Choroid plexus epithelial cell (primary cell): ENCODE results near the gene BCAS2.

Experiments
- DNase-seq: peaks from one replicate; pipeline ENCODE4 v3.0.0-alpha.2; 2010; ENCODE audit warnings: low read depth
- H3K4me3 ChIP-seq: 2 replicates; pipeline ENCODE4 v1.5.1; 2011; ENCODE audit warnings: low read depth, mild to moderate bottlenecking, control low read depth, low read length, moderate library complexity
- CTCF ChIP-seq: conservative IDR thresholded peaks from 2 replicates; pipeline ENCODE4 v1.5.1; 2011; ENCODE audit warnings: low read depth, mild to moderate bottlenecking, control low read depth, inconsistent platforms, low read length, moderate library complexity

BCAS2 gene

GRCh38 chr1:114531094-114531493 lies 50.3 kb downstream of the BCAS2 start:
- DNase-seq = no peak
- TF ChIP-seq CTCF = no peak
- no peak overlapping the region for H3K4me3 ChIP-seq

GRCh38 chr1:114530224-114530623 lies 51.2 kb downstream of the BCAS2 start:
- H3K4me3 ChIP-seq = no peak overlapping the region
- TF ChIP-seq CTCF = no peak
- no peak for DNase-seq

GRCh38 chr1:114524944-114525343 lies 56.5 kb downstream of the BCAS2 start:
- TF ChIP-seq CTCF = no peak
- no peak overlapping the region for H3K4me3 ChIP-seq
- no peak for DNase-seq

- DNase-seq = no peak
- TF ChIP-seq CTCF = no peak
- no peak overlapping the region for H3K4me3 ChIP-seq
These were observed 59.2 kb downstream of the BCAS2 start for GRCh38 chr1:114522264-114522575.

- no peak for DNase-seq
- TF ChIP-seq CTCF = no peak
These were observed 59.8 kb downstream of the BCAS2 start for GRCh38 chr1:114521396-114522263.

More at GRCh38 chr1:114521396-114522263, 59.8 kb downstream of the BCAS2 start:
- H3K4me3 ChIP-seq = no peak overlapping the region
